ENCODE results near the gene ATP5F1B. TPM values are rescaled to one million over a fixed set of nuclear protein-coding genes. Genes with fewer than 3 reads are reported as not detected.
A peak's percentile ranks its signal among the peaks of the same experiment; 100 is the strongest.

ATP5F1B gene
- total and polyA plus RNA-seq, 2 of the 13 experiments (the other 11 are each of a cell fraction or from before 2014, with no cell fraction given), result 1,051 to 1,180 TPM

- TF ChIP-seq, protein P1, sequence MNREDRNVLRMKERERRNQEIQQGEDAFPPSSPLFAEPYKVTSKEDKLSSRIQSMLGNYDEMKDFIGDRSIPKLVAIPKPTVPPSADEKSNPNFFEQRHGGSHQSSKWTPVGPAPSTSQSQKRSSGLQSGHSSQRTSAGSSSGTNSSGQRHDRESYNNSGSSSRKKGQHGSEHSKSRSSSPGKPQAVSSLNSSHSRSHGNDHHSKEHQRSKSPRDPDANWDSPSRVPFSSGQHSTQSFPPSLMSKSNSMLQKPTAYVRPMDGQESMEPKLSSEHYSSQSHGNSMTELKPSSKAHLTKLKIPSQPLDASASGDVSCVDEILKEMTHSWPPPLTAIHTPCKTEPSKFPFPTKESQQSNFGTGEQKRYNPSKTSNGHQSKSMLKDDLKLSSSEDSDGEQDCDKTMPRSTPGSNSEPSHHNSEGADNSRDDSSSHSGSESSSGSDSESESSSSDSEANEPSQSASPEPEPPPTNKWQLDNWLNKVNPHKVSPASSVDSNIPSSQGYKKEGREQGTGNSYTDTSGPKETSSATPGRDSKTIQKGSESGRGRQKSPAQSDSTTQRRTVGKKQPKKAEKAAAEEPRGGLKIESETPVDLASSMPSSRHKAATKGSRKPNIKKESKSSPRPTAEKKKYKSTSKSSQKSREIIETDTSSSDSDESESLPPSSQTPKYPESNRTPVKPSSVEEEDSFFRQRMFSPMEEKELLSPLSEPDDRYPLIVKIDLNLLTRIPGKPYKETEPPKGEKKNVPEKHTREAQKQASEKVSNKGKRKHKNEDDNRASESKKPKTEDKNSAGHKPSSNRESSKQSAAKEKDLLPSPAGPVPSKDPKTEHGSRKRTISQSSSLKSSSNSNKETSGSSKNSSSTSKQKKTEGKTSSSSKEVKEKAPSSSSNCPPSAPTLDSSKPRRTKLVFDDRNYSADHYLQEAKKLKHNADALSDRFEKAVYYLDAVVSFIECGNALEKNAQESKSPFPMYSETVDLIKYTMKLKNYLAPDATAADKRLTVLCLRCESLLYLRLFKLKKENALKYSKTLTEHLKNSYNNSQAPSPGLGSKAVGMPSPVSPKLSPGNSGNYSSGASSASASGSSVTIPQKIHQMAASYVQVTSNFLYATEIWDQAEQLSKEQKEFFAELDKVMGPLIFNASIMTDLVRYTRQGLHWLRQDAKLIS (CRISPR knock-in tag; IDR thresholded peaks at IDR 0.05), result no peak
- TF ChIP-seq ELF1 (CRISPR knock-in tag; IDR thresholded peaks at IDR 0.05) (peak; percentile 47; the same call in 1 of the 2 replicates), ZNF260 (CRISPR knock-in tag; IDR thresholded peaks at IDR 0.05; ENCODE audit: borderline replicate concordance, low read depth) (no peak), CEBPZ (IDR thresholded peaks at IDR 0.05; ENCODE audit: low read length) (no peak), JDP2 (CRISPR knock-in tag; IDR thresholded peaks at IDR 0.05; ENCODE audit: borderline replicate concordance) (no peak), PHF8 (CRISPR knock-in tag; IDR thresholded peaks at IDR 0.05) (no peak), ARNTL (CRISPR knock-in tag; IDR thresholded peaks at IDR 0.05) (no peak), EED (CRISPR knock-in tag; IDR thresholded peaks at IDR 0.05) (no peak; the same call in 1 of the 2 replicates), KLF15 (CRISPR knock-in tag; IDR thresholded peaks at IDR 0.05; ENCODE audit: borderline replicate concordance) (peak; percentile 75; the same call in 1 of the 2 replicates), KMT2A (CRISPR knock-in tag; IDR thresholded peaks at IDR 0.05) (peak; percentile 91), TBX3 (IDR thresholded peaks at IDR 0.05; ENCODE audit: borderline replicate concordance) (no peak), HMGA1 (CRISPR knock-in tag; conservative IDR thresholded peaks at IDR 0.05) (no peak), NR2F1 (CRISPR knock-in tag; IDR thresholded peaks at IDR 0.05) (no peak), IKZF5 (CRISPR knock-in tag; IDR thresholded peaks at IDR 0.05) (peak; percentile 60; the same call in 1 of the 2 replicates), ZNF83 (CRISPR knock-in tag; IDR thresholded peaks at IDR 0.05; ENCODE audit: borderline replicate concordance) (no peak; the same call in 1 of the 2 replicates), ZNF441 (CRISPR knock-in tag; IDR thresholded peaks at IDR 0.05; ENCODE audit: borderline replicate concordance) (peak; percentile 40; the same call in 1 of the 2 replicates), THAP7 (CRISPR knock-in tag; IDR thresholded peaks at IDR 0.05) (no peak)
- TF ChIP-seq, protein P2, sequence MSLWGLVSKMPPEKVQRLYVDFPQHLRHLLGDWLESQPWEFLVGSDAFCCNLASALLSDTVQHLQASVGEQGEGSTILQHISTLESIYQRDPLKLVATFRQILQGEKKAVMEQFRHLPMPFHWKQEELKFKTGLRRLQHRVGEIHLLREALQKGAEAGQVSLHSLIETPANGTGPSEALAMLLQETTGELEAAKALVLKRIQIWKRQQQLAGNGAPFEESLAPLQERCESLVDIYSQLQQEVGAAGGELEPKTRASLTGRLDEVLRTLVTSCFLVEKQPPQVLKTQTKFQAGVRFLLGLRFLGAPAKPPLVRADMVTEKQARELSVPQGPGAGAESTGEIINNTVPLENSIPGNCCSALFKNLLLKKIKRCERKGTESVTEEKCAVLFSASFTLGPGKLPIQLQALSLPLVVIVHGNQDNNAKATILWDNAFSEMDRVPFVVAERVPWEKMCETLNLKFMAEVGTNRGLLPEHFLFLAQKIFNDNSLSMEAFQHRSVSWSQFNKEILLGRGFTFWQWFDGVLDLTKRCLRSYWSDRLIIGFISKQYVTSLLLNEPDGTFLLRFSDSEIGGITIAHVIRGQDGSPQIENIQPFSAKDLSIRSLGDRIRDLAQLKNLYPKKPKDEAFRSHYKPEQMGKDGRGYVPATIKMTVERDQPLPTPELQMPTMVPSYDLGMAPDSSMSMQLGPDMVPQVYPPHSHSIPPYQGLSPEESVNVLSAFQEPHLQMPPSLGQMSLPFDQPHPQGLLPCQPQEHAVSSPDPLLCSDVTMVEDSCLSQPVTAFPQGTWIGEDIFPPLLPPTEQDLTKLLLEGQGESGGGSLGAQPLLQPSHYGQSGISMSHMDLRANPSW (CRISPR knock-in tag; IDR thresholded peaks at IDR 0.05; ENCODE audit: borderline replicate concordance), result no peak
These were observed 15.6 kb downstream of the ATP5F1B start, which contains the start of gene BAZ2A (continued) for GRCh38 chr12:56630180-56630632.

Data from HepG2 (cell line).